ENCODE data around the gene VENTX.

DNA sequence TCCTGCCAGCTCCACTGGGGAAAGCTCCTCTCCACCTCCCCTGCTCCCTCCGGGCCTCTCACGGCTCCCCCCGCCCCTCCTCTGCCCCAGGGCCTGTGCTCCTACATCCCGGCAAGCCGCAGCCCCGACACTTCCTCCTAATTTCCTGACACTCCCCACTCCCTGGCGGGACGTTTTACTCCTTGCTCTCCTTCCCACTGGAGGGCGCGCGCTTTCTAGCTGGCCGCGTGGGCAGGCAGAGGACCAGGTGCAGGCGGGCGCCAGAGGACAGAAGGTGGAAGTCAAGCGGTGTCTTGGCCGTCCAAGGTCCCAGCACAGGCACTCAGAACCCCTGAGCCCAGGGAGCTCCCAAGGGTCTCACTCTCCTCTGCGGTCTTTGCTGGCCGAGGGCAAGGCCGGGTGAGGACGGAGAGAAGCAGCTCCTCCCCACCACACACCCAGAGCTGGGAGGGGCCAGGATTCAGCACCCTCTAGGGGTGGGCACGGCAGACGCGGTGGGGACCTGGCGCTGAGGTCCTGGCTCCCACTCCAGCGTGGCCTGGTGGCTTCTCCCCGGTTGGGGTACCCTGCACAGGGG lies 19.9 kb downstream of the VENTX start:
- TF ChIP-seq, protein P1, sequence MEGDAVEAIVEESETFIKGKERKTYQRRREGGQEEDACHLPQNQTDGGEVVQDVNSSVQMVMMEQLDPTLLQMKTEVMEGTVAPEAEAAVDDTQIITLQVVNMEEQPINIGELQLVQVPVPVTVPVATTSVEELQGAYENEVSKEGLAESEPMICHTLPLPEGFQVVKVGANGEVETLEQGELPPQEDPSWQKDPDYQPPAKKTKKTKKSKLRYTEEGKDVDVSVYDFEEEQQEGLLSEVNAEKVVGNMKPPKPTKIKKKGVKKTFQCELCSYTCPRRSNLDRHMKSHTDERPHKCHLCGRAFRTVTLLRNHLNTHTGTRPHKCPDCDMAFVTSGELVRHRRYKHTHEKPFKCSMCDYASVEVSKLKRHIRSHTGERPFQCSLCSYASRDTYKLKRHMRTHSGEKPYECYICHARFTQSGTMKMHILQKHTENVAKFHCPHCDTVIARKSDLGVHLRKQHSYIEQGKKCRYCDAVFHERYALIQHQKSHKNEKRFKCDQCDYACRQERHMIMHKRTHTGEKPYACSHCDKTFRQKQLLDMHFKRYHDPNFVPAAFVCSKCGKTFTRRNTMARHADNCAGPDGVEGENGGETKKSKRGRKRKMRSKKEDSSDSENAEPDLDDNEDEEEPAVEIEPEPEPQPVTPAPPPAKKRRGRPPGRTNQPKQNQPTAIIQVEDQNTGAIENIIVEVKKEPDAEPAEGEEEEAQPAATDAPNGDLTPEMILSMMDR (IDR thresholded peaks at IDR 0.05) = no peak
- TF ChIP-seq POLR2A (IDR thresholded peaks at IDR 0.05) = no peak

Measured in suprapubic skin (tissue), 3 donors.